Nephron (organoid): ENCODE data around the gene NCOA6.
"Not testable (repeated sequence)": the region's sequence is repeated elsewhere in the genome, so short reads cannot be mapped to it uniquely, and the experiment has no call there.

ENCODE experiments used
- H3K27ac Mint-ChIP-seq, 3 experiments: 2 replicates each; pipeline ENCODE4 v1.8.0; 2020; ENCODE audit warnings: mixed read lengths in 3 of 3, mild to moderate bottlenecking in 2 of 3, moderate library complexity in 1 of 3
- H3K27me3 Mint-ChIP-seq: 2 replicates; pipeline ENCODE4 v1.8.0; 2021; ENCODE audit warnings: low read depth, mild to moderate bottlenecking, moderate library complexity, mixed read lengths
- H3K36me3 Mint-ChIP-seq: 2 replicates; pipeline ENCODE4 v1.8.0; 2020; ENCODE audit warnings: low read depth, mixed read lengths
- H3K4me1 Mint-ChIP-seq: 2 replicates; pipeline ENCODE4 v1.8.0; 2020; ENCODE audit warnings: mixed read lengths
- H3K4me3 Mint-ChIP-seq, 3 experiments: 2 replicates each; pipeline ENCODE4 v1.8.0; 2020; ENCODE audit warnings: mild to moderate bottlenecking in 3 of 3, mixed read lengths in 3 of 3, moderate library complexity in 2 of 3
- H3K9me3 Mint-ChIP-seq: 2 replicates; pipeline ENCODE4 v1.8.0; 2020; ENCODE audit warnings: mixed read lengths
- TF ChIP-seq, protein P1 (sequence below), 3 experiments: fragments of 200-600 bp; sonication (generic); IDR thresholded peaks; one replicate each; pipeline ENCODE4 v1.5.0; 2021; ENCODE audit warnings: antibody characterized with exemption in 3 of 3; ENCODE audit not compliant: unreplicated experiment in 3 of 3

Gene NCOA6

DNA sequence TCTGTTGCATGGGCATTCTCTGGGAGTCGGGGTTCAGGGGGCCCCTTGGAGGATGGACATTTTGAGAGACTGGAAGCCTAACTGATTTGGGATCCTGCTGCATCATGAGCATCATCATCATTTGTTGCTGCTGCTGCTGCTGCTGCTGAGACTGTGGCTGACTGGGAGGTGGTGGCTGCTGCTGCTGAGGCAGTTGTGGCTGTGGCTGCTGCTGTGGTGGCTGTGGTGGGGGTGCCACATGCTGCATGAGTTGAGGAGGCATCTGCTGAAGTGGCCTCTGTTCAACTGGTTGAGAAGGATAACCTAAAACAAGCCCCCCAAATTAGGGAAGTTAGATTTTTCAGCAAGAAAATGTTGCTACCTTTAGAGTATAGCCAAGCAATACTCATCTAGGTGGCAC is 82.4 kb downstream of the NCOA6 start:
- TF ChIP-seq, protein P1, sequence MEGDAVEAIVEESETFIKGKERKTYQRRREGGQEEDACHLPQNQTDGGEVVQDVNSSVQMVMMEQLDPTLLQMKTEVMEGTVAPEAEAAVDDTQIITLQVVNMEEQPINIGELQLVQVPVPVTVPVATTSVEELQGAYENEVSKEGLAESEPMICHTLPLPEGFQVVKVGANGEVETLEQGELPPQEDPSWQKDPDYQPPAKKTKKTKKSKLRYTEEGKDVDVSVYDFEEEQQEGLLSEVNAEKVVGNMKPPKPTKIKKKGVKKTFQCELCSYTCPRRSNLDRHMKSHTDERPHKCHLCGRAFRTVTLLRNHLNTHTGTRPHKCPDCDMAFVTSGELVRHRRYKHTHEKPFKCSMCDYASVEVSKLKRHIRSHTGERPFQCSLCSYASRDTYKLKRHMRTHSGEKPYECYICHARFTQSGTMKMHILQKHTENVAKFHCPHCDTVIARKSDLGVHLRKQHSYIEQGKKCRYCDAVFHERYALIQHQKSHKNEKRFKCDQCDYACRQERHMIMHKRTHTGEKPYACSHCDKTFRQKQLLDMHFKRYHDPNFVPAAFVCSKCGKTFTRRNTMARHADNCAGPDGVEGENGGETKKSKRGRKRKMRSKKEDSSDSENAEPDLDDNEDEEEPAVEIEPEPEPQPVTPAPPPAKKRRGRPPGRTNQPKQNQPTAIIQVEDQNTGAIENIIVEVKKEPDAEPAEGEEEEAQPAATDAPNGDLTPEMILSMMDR (IDR thresholded peaks at IDR 0.05; ENCODE audit: unreplicated experiment in 3 of 3): no peak
- Mint-ChIP-seq H3K27ac (no peak overlapping the region), H3K27me3 (no peaks in the 10 kb centered on the region), H3K4me3 (no peak overlapping the region), H3K9me3 (no peaks in the 10 kb centered on the region), H3K36me3 (peaks cover 56% of the 10 kb centered on the region), H3K4me1 (no peaks in the 10 kb centered on the region)

GRCh38 chr20:34736106-34736735 is 89.2 kb downstream of the NCOA6 start:
- H3K27me3 Mint-ChIP-seq: no peaks in the 10 kb centered on the region
- no peak overlapping the region for H3K27ac Mint-ChIP-seq
- no peaks in the 10 kb centered on the region for H3K4me1 Mint-ChIP-seq
- no peaks in the 10 kb centered on the region for H3K9me3 Mint-ChIP-seq
- H3K4me3 Mint-ChIP-seq: no peak overlapping the region
- TF ChIP-seq, protein P1 (IDR thresholded peaks at IDR 0.05; ENCODE audit: unreplicated experiment in 3 of 3): no peak
- H3K36me3 Mint-ChIP-seq: peaks cover 48% of the 10 kb centered on the region

- Mint-ChIP-seq H3K27me3 (no peaks in the 10 kb centered on the region), H3K4me1 (no peaks in the 10 kb centered on the region), H3K4me3 (no peak overlapping the region), H3K36me3 (peaks cover 51% of the 10 kb centered on the region), H3K27ac (no peak overlapping the region), H3K9me3 (no peaks in the 10 kb centered on the region)
- TF ChIP-seq, protein P1 (IDR thresholded peaks at IDR 0.05; ENCODE audit: unreplicated experiment in 3 of 3): no peak
Measured at GRCh38 chr20:34732523-34732922, 92.9 kb downstream of the NCOA6 start.

- no peaks in the 10 kb centered on the region for H3K4me1 Mint-ChIP-seq
- no peaks in the 10 kb centered on the region for H3K27me3 Mint-ChIP-seq
- no peak overlapping the region for H3K27ac Mint-ChIP-seq
- H3K9me3 Mint-ChIP-seq: no peaks in the 10 kb centered on the region
- H3K4me3 Mint-ChIP-seq: no peak overlapping the region
- TF ChIP-seq, protein P1 (IDR thresholded peaks at IDR 0.05; ENCODE audit: unreplicated experiment in 3 of 3): no peak
- peaks cover 62% of the 10 kb centered on the region for H3K36me3 Mint-ChIP-seq
Measured at GRCh38 chr20:34729416-34729815, 96.0 kb downstream of the NCOA6 start.

- H3K27me3 Mint-ChIP-seq: no peaks in the 10 kb centered on the region
- H3K9me3 Mint-ChIP-seq: no peaks in the 10 kb centered on the region
- no peaks in the 10 kb centered on the region for H3K4me1 Mint-ChIP-seq
- peaks cover 59% of the 10 kb centered on the region for H3K36me3 Mint-ChIP-seq
- H3K27ac Mint-ChIP-seq: no peak overlapping the region
- TF ChIP-seq, protein P1 (IDR thresholded peaks at IDR 0.05; ENCODE audit: unreplicated experiment in 3 of 3): no peak
- H3K4me3 Mint-ChIP-seq: no peak overlapping the region
Measured at GRCh38 chr20:34724172-34724571, 101.3 kb downstream of the NCOA6 start.

GRCh38 chr20:34722560-34722959 is 102.9 kb downstream of the NCOA6 start:
- H3K27ac Mint-ChIP-seq, H3K4me3 Mint-ChIP-seq, H3K9me3 Mint-ChIP-seq, H3K4me1 Mint-ChIP-seq, H3K27me3 Mint-ChIP-seq: not testable (repeated sequence)
- peaks cover 62% of the 10 kb centered on the region for H3K36me3 Mint-ChIP-seq
